Astrocyte (in vitro differentiated cells and primary cell): ENCODE results near the gene SFSWAP. TPM values are rescaled to one million over a fixed set of nuclear protein-coding genes. Genes with fewer than 3 reads are reported as not detected.
A peak's percentile ranks its signal among the peaks of the same experiment; 100 is the strongest.
"Not testable (repeated sequence)": the region's sequence is repeated elsewhere in the genome, so short reads cannot be mapped to it uniquely, and the experiment has no call there.

ENCODE experiments used
- DNase-seq: peaks from one replicate; pipeline ENCODE4 v3.0.0-alpha.2; 2010; ENCODE audit warnings: low read depth
- FAIRE-seq: peaks from 2 replicates; lab custom pipeline; 2011; peaks lifted over from hg19 to GRCh38; lab: Jason Lieb, UNC
- H2AFZ ChIP-seq: 2 replicates; pipeline ENCODE4 v1.6.0; 2012; ENCODE audit warnings: low read depth, low read length, inconsistent platforms
- H3K27ac ChIP-seq: 2 replicates; pipeline ENCODE4 v1.5.1; 2011; ENCODE audit warnings: low read depth, low read length, inconsistent platforms
- H3K27me3 ChIP-seq: 2 replicates; pipeline ENCODE4 v1.6.0; 2011; ENCODE audit warnings: low read length, inconsistent platforms; ENCODE audit not compliant: insufficient read depth
- H3K36me3 ChIP-seq: 2 replicates; pipeline ENCODE4 v1.5.1; 2011; ENCODE audit warnings: low read length, inconsistent platforms; ENCODE audit not compliant: insufficient read depth
- H3K4me1 ChIP-seq: 2 replicates; pipeline ENCODE4 v1.5.1; 2011; ENCODE audit warnings: low read length, inconsistent platforms; ENCODE audit not compliant: insufficient read depth
- H3K4me2 ChIP-seq: 2 replicates; pipeline ENCODE4 v1.6.0; 2012; ENCODE audit warnings: low read length, inconsistent platforms
- H3K4me3 ChIP-seq: 2 replicates; pipeline ENCODE4 v1.5.1; 2011; ENCODE audit warnings: low read depth, mild to moderate bottlenecking, low read length, inconsistent platforms; ENCODE audit not compliant: insufficient read depth
- H3K79me2 ChIP-seq: 2 replicates; pipeline ENCODE4 v1.6.0; 2012; ENCODE audit warnings: mild to moderate bottlenecking, low read length, inconsistent platforms; ENCODE audit not compliant: insufficient read depth
- H3K9ac ChIP-seq: 2 replicates; pipeline ENCODE4 v1.6.0; 2012; ENCODE audit warnings: mild to moderate bottlenecking, low read length, inconsistent platforms
- H3K9me3 ChIP-seq: 2 replicates; pipeline ENCODE4 v1.5.1; 2012; ENCODE audit warnings: low read depth, mild to moderate bottlenecking, low read length, inconsistent platforms; ENCODE audit not compliant: insufficient read depth
- H4K20me1 ChIP-seq: 2 replicates; pipeline ENCODE4 v1.6.0; 2012; ENCODE audit warnings: low read length, inconsistent platforms; ENCODE audit not compliant: insufficient read depth
- H3K27ac Mint-ChIP-seq: one replicate; pipeline ENCODE4 v1.8.0; 2021; ENCODE audit warnings: mild to moderate bottlenecking, mixed read lengths; ENCODE audit not compliant: unreplicated experiment
- H3K27me3 Mint-ChIP-seq: one replicate; pipeline ENCODE4 v1.8.0; 2021; ENCODE audit warnings: low read depth, mixed read lengths; ENCODE audit not compliant: unreplicated experiment
- H3K36me3 Mint-ChIP-seq: one replicate; pipeline ENCODE4 v1.8.0; 2021; ENCODE audit warnings: low read depth, mixed read lengths; ENCODE audit not compliant: unreplicated experiment
- H3K4me1 Mint-ChIP-seq: one replicate; pipeline ENCODE4 v1.8.0; 2021; ENCODE audit warnings: low read depth, mixed read lengths; ENCODE audit not compliant: unreplicated experiment
- H3K4me3 Mint-ChIP-seq: one replicate; pipeline ENCODE4 v1.8.0; 2021; ENCODE audit warnings: mild to moderate bottlenecking, moderate library complexity, mixed read lengths; ENCODE audit not compliant: unreplicated experiment
- H3K9me3 Mint-ChIP-seq: one replicate; pipeline ENCODE4 v1.8.0; 2021; ENCODE audit warnings: mild to moderate bottlenecking, mixed read lengths; ENCODE audit not compliant: unreplicated experiment
- EZH2 ChIP-seq: IDR thresholded peaks from 2 replicates; pipeline ENCODE4 v1.6.1; 2012; ENCODE audit warnings: mild to moderate bottlenecking, low read length, inconsistent platforms; ENCODE audit not compliant: insufficient read depth
- total RNA-seq: library from RNA; stranded (reverse); gene quantifications from 2 replicates; pipeline ENCODE4 v1.2.1, GENCODE V29; 2021
- TF ChIP-seq, protein P1 (sequence below): IDR thresholded peaks from 2 replicates; pipeline ENCODE4 v1.5.1; 2011; ENCODE audit warnings: low read depth, mild to moderate bottlenecking, inconsistent platforms, low read length, moderate library complexity; ENCODE audit not compliant: insufficient read depth

The SFSWAP gene
- total RNA-seq, 1 donor from 2014 or later = 35.7 TPM

DNA sequence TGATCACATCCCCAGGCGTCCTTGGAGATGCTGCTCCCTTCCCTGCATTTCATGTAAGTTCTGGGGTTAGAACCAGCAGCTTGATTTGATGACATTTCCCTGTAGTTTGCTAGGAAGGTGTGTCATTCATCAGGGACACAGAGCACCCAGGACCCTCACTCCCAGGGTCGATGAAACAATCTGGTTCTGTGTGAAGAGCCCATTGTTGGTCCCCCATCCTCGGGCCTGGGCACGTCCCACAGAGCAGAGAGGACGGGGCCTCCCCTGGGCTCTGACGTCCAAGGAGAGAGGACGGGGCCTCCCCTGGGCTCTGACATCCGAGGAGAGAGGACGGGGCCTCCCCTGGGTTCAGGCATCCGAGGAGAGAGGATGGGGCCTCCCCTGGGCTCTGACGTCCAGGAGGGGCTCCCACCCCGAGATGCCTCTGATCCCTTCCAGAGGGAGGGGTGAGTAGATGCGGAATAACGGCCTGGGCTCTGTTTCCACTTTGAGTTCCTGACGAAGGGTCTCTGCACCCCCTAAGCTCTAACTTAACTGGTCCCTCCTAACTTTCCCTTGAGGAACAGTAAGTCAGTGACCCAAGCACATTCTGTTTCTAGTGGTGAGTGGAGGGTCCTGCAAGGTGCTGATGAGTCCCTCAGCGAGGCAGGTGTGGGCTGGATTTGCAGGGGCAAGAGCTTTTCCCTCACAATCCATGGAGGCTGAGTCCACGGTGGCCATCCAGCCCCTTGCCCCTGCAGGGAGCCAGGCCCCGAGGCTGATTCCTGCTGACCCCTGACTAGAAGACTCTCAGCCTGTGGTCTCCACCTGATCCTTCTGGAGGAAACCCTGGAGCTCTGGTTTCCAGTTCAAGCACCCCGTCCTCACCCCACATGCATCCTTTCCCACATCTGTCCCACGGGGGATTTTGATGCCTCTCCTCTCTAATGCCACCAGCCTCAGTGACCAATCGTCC is 35.5 kb upstream of the SFSWAP start:
- Mint-ChIP-seq H3K27ac (peak overlapping the region; percentile 58), H3K4me1 (no peaks in the 10 kb centered on the region), H3K27me3 (peaks cover 31% of the 10 kb centered on the region), H3K36me3 (no peaks in the 10 kb centered on the region), H3K4me3 (no peak overlapping the region), H3K9me3 (no peaks in the 10 kb centered on the region)
- Histone ChIP-seq H3K4me1 (no peaks in the 10 kb centered on the region), H3K27me3 (no peaks in the 10 kb centered on the region), H3K4me3 (no peak overlapping the region), H3K4me2 (no peak overlapping the region), H3K9me3 (no peaks in the 10 kb centered on the region), H3K27ac (no peak overlapping the region), H3K9ac (no peak overlapping the region), H3K79me2 (no peaks in the 10 kb centered on the region), H3K36me3 (no peaks in the 10 kb centered on the region), H2AFZ (no peak overlapping the region), H4K20me1 (no peaks in the 10 kb centered on the region)
- TF ChIP-seq, protein P1, sequence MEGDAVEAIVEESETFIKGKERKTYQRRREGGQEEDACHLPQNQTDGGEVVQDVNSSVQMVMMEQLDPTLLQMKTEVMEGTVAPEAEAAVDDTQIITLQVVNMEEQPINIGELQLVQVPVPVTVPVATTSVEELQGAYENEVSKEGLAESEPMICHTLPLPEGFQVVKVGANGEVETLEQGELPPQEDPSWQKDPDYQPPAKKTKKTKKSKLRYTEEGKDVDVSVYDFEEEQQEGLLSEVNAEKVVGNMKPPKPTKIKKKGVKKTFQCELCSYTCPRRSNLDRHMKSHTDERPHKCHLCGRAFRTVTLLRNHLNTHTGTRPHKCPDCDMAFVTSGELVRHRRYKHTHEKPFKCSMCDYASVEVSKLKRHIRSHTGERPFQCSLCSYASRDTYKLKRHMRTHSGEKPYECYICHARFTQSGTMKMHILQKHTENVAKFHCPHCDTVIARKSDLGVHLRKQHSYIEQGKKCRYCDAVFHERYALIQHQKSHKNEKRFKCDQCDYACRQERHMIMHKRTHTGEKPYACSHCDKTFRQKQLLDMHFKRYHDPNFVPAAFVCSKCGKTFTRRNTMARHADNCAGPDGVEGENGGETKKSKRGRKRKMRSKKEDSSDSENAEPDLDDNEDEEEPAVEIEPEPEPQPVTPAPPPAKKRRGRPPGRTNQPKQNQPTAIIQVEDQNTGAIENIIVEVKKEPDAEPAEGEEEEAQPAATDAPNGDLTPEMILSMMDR = no peak
- TF ChIP-seq EZH2 = no peak
- no peak for DNase-seq
- FAIRE-seq = no peak

DNA sequence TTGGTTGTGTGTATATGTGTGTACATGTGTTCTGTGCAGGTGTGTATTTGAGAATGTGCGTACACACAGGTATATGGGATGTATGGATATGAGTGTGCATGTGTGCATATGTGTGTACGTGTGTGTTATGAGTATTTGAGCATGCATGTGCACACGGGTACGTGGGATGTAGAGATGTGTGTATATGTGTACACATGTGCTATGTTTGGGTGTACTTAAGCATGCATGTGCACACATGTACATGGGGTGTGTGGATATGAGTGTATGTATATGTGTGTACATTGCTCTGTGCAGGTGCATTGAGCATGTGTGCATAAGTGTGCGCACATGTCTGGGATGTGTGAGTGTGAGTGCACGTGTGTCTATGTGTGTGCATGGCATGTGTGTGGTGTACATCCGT is 34.3 kb upstream of the SFSWAP start:
- H3K27me3 ChIP-seq = no peaks in the 10 kb centered on the region
- Mint-ChIP-seq H3K27me3 (peaks cover 33% of the 10 kb centered on the region), H3K4me1 (no peaks in the 10 kb centered on the region), H3K9me3 (no peaks in the 10 kb centered on the region), H3K4me3 (no peak overlapping the region), H3K27ac (no peak overlapping the region), H3K36me3 (peaks cover 1% of the 10 kb centered on the region)
- H4K20me1 ChIP-seq = no peaks in the 10 kb centered on the region
- no peaks in the 10 kb centered on the region for H3K4me1 ChIP-seq
- H3K4me2 ChIP-seq = no peak overlapping the region
- no peak overlapping the region for H3K27ac ChIP-seq
- H3K79me2 ChIP-seq = no peaks in the 10 kb centered on the region
- TF ChIP-seq, protein P1 = no peak
- no peak for TF ChIP-seq EZH2
- FAIRE-seq (no peak), DNase-seq (no peak)
- no peak overlapping the region for H2AFZ ChIP-seq
- H3K4me3 ChIP-seq = no peak overlapping the region
- H3K9me3 ChIP-seq = no peaks in the 10 kb centered on the region
- H3K9ac ChIP-seq = no peak overlapping the region
- no peaks in the 10 kb centered on the region for H3K36me3 ChIP-seq

DNA sequence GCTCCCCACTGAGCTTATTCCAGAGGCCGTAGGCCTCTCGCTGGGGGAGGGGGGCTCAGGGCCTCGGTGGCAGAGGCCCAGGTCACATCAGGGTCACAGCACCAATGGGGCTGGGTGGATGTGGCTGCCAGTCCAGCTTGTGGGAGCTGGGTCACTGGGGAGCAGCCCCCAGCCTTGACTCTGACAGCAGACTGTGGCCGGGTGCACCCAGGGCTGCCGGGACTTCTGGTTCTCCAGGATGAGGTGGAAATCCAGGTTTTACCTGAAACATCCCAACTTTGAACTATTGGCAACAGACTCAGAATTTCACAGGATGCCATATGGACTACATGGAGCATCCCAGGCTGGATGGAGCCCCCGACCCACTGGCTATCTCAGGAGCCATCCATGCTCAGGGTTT is 33.8 kb upstream of the SFSWAP start:
- H3K27me3 Mint-ChIP-seq = peaks cover 34% of the 10 kb centered on the region
- not testable (repeated sequence) for H4K20me1 ChIP-seq, H3K4me2 ChIP-seq, H3K9ac ChIP-seq, H3K27me3 ChIP-seq, FAIRE-seq, H3K4me1 Mint-ChIP-seq, H3K27ac Mint-ChIP-seq, H3K36me3 Mint-ChIP-seq, H3K27ac ChIP-seq, H3K9me3 Mint-ChIP-seq, H3K4me3 ChIP-seq, DNase-seq, H2AFZ ChIP-seq, H3K4me3 Mint-ChIP-seq, H3K4me1 ChIP-seq, H3K9me3 ChIP-seq, H3K79me2 ChIP-seq, H3K36me3 ChIP-seq
